ENCODE data around the gene ODR4.
"Not testable (repeated sequence)": the region's sequence is repeated elsewhere in the genome, so short reads cannot be mapped to it uniquely, and the experiment has no call there.

ODR4 gene

DNA sequence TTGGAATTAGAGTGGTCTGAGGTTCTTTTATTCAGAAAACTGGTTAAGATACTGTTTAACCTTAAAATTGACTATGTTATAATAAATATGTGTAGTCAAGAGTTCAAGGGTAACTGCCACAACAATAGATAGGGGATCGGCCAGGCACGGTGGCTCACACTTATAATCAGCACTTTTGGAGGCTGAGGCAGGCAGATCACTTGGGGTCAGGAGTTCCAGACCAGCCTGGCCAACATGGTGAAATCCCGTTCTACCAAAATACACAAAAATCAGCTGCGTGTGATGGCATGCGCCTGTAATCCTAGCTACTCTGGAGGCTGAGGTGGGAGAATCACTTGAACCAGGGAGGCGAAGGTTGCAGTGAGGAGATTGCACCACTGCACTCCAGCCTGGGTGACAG is 45.8 kb downstream of the ODR4 start:
- no peak for DNase-seq (ENCODE audit: low read depth in 3 of 3)

DNA sequence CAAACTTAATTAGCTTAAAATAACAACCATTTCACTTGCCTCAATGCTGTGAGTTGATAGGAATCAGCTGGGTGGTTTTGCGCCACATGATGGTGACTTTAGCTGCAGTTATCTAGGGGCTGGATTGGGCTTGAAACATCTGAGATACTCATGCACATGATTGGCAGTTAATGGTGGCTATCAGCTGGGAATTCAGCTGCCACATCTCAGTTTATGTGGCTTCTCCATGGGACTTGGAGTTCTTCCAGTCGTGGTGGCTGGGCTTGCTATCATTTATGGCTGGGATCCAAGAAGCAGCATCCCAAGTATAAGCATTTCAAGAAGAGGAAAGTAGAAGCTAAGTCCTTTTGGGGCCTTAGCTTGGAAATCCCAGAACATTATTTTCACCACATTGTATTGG is 48.9 kb downstream of the ODR4 start:
- DNase-seq (ENCODE audit: low read depth in 3 of 3) = no peak

- no peak for DNase-seq (ENCODE audit: low read depth in 3 of 3)
Observed at GRCh38 chr1:186426118-186426517, 50.5 kb downstream of the ODR4 start.

GRCh38 chr1:186429017-186429416 is 53.4 kb downstream of the ODR4 start:
- DNase-seq (ENCODE audit: low read depth in 3 of 3) = no peak

DNA sequence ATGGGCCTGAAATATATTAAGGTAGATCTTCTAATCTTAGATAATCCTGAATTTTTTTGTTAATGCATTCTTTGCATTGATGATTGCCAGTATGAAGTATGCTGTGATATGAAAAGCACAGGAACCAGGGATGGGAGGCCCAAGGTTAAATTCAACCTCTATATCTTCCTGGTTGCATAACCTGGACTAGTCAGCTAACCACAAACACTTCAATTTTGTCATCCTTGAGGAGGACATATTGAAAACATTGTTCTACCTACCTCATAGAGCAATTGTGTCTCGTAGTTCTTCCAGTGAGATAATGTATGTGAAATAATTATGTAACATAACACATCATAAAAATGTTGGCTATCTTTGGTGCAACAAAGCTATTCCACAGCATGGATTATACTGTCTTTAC is 59.7 kb downstream of the ODR4 start:
- no peak for DNase-seq (ENCODE audit: low read depth in 3 of 3)

DNA sequence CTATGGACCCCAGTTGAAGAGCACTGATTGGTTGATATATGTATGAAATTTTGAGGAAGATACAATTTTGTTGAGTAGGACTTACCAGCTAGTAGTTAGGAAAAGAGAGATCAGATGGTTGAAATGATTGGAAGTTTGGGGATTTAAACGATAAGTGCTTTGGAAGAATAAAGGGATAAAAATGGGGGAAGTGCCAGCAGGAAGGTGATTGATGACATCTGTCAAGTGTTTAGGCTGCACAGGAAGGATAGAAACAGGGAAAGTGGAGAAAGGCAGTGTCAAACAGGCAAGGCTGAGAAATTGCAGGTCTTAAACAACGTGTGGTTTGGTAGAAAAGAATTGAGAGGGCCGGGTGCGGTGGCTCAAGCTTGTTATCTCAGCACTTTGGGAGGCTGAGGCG is 62.9 kb downstream of the ODR4 start:
- DNase-seq (ENCODE audit: low read depth in 3 of 3) = no peak

GRCh38 chr1:186440584-186440983 is 64.9 kb downstream of the ODR4 start:
- DNase-seq (ENCODE audit: low read depth in 3 of 3) = no peak

DNA sequence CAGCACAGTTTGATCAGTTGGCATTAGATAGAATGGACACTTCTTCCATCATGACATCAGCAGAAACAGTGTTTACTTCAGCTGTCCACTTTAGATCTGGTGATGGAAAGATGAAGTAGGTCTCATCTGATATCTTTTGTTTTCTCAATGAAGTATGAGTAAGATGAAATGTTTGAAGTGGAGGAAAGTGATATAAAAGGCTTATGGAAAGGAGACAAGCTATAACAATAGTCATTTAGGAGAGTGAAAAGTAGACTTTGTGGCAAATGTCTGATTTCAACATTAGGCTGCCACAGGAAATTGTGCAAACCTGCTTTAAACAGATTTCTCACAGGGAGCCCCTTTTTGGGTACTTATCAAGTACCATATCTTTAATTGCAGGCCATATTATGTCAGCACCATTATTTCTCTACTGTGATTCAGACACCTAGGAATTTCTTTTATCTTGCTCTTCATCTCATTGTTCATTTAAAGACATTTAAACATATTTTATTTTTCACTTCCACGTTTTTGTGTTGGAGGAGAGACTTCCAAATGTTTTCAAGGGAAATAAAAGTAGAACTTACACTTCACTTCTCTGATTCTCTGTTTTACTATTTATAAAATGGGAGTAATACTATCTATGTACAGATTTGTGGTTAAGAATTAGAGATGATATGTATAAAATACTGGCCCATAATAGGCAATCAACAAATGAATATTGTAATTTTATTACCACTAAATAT is 67.2 kb downstream of the ODR4 start:
- DNase-seq (ENCODE audit: low read depth in 3 of 3) = no peak

- no peak for DNase-seq (ENCODE audit: low read depth in 3 of 3)
Observed at GRCh38 chr1:186443638-186444037, 68.0 kb downstream of the ODR4 start.

DNA sequence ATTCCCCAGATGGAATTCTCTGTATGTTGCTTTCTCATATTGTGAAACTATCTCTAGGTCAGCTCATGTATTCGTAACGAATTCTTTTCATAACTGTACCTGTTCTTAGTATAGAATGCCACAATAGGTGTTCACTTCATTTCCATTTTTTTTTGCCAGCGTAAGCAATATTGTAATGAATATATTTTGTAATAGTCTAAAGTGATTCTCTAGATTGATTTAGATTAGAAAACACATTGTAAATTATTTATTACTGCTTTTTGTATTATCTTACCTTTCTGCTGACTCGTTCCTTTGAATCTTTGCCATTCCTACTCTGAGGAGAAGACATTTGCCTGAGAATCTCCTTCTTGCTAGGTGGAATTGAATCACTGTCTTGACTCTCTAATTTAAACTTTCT is 70.5 kb downstream of the ODR4 start:
- no peak for DNase-seq (ENCODE audit: low read depth in 3 of 3)

GRCh38 chr1:186454981-186455380 is 79.3 kb downstream of the ODR4 start:
- no peak for DNase-seq (ENCODE audit: low read depth in 3 of 3)

DNA sequence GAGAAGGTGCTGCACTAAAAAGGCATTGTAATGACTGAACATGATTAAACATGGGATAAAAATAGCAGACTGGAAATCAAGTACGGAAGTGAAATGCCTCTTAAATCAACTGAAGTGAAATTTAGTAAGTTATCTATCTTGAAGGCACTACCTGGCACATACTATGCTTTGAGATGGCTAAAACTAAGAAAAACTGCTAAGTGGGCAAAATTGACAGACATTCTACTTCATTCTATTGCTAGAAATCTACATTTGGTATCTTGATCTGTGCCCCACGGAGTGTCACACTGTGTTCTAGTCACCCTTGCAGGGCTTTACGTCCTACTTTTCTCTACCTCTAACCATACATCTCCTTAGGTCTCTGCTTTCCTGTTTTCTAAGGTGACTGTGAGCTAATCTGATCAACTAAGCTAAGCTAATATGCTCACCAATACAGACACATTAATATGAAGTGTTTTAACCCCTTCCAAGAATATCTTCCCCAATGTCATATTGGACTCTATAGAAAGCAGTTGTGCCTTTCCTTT is 81.2 kb downstream of the ODR4 start:
- DNase-seq (ENCODE audit: low read depth in 3 of 3) = no peak

DNA sequence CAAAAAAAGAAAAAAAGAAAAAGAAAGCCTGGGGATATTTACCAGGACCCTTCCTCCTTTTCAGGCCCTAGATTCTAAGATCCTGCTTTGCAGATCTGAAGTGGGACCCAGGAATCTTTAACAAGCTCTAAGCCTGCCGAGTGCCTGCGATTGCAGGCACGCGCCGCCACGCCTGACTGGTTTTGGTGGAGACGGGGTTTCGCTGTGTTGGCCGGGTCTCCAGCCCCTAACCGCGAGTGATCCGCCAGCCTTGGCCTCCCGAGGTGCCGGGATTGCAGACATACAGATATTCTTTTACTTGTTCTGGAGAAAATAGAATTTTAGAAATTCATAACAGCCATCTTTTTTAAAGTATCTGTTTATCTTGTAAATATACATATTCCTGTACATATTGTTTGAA is 83.5 kb downstream of the ODR4 start:
- not testable (repeated sequence) for DNase-seq (ENCODE audit: low read depth in 3 of 3)

- DNase-seq (ENCODE audit: low read depth in 3 of 3) = no peak
Observed at GRCh38 chr1:186461014-186461413, 85.4 kb downstream of the ODR4 start, which contains the start of gene PDC. Gene PDC (minus strand): TSS chr1:186461114. CDS start chr1:186449459, 11,655 bp downstream.

- DNase-seq (ENCODE audit: low read depth in 3 of 3) = no peak
Observed at GRCh38 chr1:186463511-186463910, 87.9 kb downstream of the ODR4 start.

DNA sequence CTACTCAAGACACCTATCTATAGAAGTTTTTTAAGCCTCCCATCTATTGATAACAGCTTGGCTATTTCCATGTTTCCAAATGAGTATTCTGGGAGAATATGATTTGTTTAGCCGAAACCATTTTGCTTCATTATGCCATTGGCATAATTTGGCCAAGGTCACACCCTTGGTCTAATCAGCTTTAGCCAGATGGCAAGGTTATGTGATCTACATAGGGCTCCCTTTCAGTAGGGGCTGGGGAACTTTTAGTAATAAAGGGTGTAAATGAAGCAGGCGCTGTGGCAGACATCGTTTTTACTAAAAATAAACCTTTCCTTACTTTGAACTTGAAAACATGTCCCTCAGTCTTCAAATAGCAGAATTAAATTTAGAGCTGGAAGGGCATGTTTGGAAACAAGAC is 88.3 kb downstream of the ODR4 start:
- DNase-seq (ENCODE audit: low read depth in 3 of 3) = no peak

DNA sequence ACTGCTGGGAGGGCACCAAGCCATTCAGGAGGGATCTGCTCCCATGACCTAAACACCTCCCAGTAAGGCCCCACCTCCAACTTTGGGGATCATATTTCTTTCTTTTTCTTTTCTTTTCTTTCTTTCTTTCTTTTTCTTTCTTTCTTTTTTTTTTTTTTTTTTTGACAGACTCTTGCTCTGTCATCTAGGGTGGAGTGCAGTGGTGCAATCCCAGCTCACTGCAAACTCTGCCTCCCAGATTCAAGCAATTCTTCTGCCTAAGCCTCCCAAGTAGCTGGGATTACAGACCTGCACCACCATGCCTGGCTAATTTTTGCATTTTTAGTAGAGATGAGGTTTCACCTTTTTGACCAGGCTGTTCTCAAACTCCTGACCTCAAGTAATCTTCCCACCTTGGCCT is 89.9 kb downstream of the ODR4 start:
- DNase-seq (ENCODE audit: low read depth in 3 of 3) = not testable (repeated sequence)

DNA sequence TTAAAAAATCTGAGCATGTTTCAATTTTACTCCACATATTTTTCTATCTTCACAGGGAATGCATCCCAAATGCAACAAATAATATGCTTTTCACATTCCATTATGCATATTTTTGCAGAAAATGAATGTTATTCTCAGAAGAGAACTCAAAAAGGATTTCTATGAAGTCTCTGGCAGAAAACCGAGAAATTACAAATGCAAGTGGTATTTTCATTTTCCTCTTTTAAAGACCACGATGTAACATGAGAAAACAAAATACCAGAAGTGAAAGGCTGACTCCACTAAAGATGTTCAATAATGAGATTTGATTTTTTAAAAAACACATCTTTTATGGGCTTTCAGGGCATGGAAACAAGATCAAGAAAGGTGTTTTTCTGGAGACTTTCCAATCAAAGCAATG is 90.3 kb downstream of the ODR4 start:
- DNase-seq (ENCODE audit: low read depth in 3 of 3) = no peak

Measured in stimulated activated CD4-positive, alpha-beta T cell treated with anti-CD3 and anti-CD28 coated beads, TNF-alpha, amount 100 ng/mL, for 48 hours (primary cell).